GM12878 (cell line): Measurements from ENCODE around the gene KIF11. TPM values are rescaled to one million over a fixed set of nuclear protein-coding genes. Genes with fewer than 3 reads are reported as not detected.
A peak's percentile ranks its signal among the peaks of the same experiment; 100 is the strongest.

ENCODE experiments used
- ATAC-seq: fragments of 200-7000 bp; cut with Tn5 transposase; 3 replicates; pipeline ENCODE4 v1.9.1; 2020; ENCODE audit warnings: mild to moderate bottlenecking, moderate library complexity
- BruUV-seq: library from RNA; stranded (reverse); fragments of 400-500 nt; replicated peaks from 2 replicates; lab custom pipeline; 2021; lab: Mats Ljungman, UMichigan
- CTCF ChIA-PET: fragments of 300-600 bp; sonication (Branson Sonifier 250); formaldehyde crosslinking; extraction: SDS; loops from one replicate; lab custom pipeline; 2021; ENCODE audit warnings: inconsistent platforms; lab: Yijun Ruan, JAX
- POLR2A ChIA-PET: fragments of 350-600 bp; formaldehyde crosslinking; extraction: SDS; loops from one replicate; lab custom pipeline; 2021; ENCODE audit warnings: inconsistent platforms; lab: Charles Lee
- RAD21 ChIA-PET: fragments of 300-600 bp; sonication (Branson Sonifier 250); formaldehyde crosslinking; loops from one replicate; lab custom pipeline; 2023; ENCODE audit warnings: antibody characterized with exemption; ENCODE audit not compliant: unreplicated experiment; lab: Charles Lee
- SMC1A ChIA-PET: fragments of 300-600 bp; sonication (Branson Sonifier 250); formaldehyde crosslinking; loops from one replicate; lab custom pipeline; 2023; ENCODE audit not compliant: unreplicated experiment, uncharacterized antibody; lab: Charles Lee
- DNase-seq: peaks from one replicate; pipeline ENCODE4 v3.0.0-alpha.2; 2011; ENCODE audit warnings: low read depth, low spot score
- FAIRE-seq: peaks from 3 replicates; lab custom pipeline; 2011; peaks lifted over from hg19 to GRCh38; lab: Jason Lieb, UNC
- H2AFZ ChIP-seq: 2 replicates; pipeline ENCODE4 v1.6.0; 2011; ENCODE audit warnings: low read depth, low read length, control low read depth; ENCODE audit not compliant: control insufficient read depth
- H3K27ac ChIP-seq: 2 replicates; pipeline ENCODE4 v1.5.1; 2011; ENCODE audit warnings: control low read depth; ENCODE audit not compliant: control insufficient read depth, insufficient read depth
- H3K27me3 ChIP-seq, 2 experiments: replicated peaks in 1 of 2; 2 replicates each; pipeline versions ENCODE4 v1.6.0 to v1.6.1; 2011; ENCODE audit warnings: low read length in 1 of 2; ENCODE audit not compliant: control insufficient read depth in 2 of 2, insufficient read depth in 2 of 2
- H3K36me3 ChIP-seq, 2 experiments: 2 replicates each; pipeline ENCODE4 v1.5.1; 2011; ENCODE audit warnings: low read length in 1 of 2; ENCODE audit not compliant: control insufficient read depth in 2 of 2, insufficient read depth in 2 of 2
- H3K4me1 ChIP-seq: 2 replicates; pipeline ENCODE4 v1.6.1; 2011; ENCODE audit warnings: mild to moderate bottlenecking, low read length, moderate library complexity, mixed read lengths; ENCODE audit not compliant: control insufficient read depth, insufficient read depth
- H3K4me2 ChIP-seq: 2 replicates; pipeline ENCODE4 v1.6.0; 2011; ENCODE audit warnings: control low read depth; ENCODE audit not compliant: control insufficient read depth, insufficient read depth
- H3K4me3 ChIP-seq: fragments of 200-600 bp; sonication (generic); 2 replicates; pipeline ENCODE4 v1.5.1; 2016
- H3K79me2 ChIP-seq: 2 replicates; pipeline ENCODE4 v1.6.0; 2011; ENCODE audit warnings: low read length; ENCODE audit not compliant: control insufficient read depth, insufficient read depth
- H3K9ac ChIP-seq: 2 replicates; pipeline ENCODE4 v1.8.0; 2011; ENCODE audit warnings: low read length, control low read depth, mixed read lengths; ENCODE audit not compliant: control insufficient read depth, insufficient read depth
- H3K9me3 ChIP-seq: replicated peaks from 3 replicates; pipeline ENCODE4 v1.5.1; 2011; ENCODE audit warnings: mild to moderate bottlenecking, low read length; ENCODE audit not compliant: control insufficient read depth, insufficient read depth
- H4K20me1 ChIP-seq: 2 replicates; pipeline ENCODE4 v1.6.0; 2011; ENCODE audit not compliant: control insufficient read depth, insufficient read depth
- E4F1 ChIP-seq: fragments of 450-650 bp; IDR thresholded peaks from 2 replicates; pipeline ENCODE4 v1.6.1; 2018; ENCODE audit warnings: borderline replicate concordance, mild to moderate bottlenecking; ENCODE audit not compliant: partially characterized antibody
- HDAC2 ChIP-seq: fragments of 200-600 bp; sonication (generic); IDR thresholded peaks from 2 replicates; pipeline ENCODE4 v1.6.1; 2017
- NRF1 ChIP-seq: conservative IDR thresholded peaks from 2 replicates; pipeline ENCODE4 v1.6.1; 2011; ENCODE audit warnings: mild to moderate bottlenecking, low read depth, low read length, improper control_type of control experiment
- RUNX3 ChIP-seq: IDR thresholded peaks from 2 replicates; pipeline ENCODE4 v1.6.1; 2012; ENCODE audit warnings: low read length, inconsistent platforms
- WGBS: methylation state at CpG from one replicate; pipeline ENCODE4 v1.1.6; 2016; ENCODE audit warnings: low lambda C conversion rate; ENCODE audit not compliant: insufficient replicate concordance, insufficient coverage; ENCODE audit errors: missing lambda C conversion rate; 5-methylcytosine and 5-hydroxymethylcytosine counted together
- in situ Hi-C: fragments of 300-500 bp; cut with MboI; formaldehyde crosslinking; loops from 9 replicates; pipeline ENCODE4 v1.14.3; 2018; ENCODE audit warnings: mixed read lengths
- intact Hi-C: fragments of 100-400 bp; cut with micrococcal nuclease; formaldehyde crosslinking; loops from one replicate; pipeline ENCODE4 v1.14.2; 2022; ENCODE audit not compliant: unreplicated experiment
- polyA plus RNA-seq, 11 experiments: library from polyadenylated mRNA; depleted of rRNA in 4 of 11; unstranded in 6 of 11; stranded (reverse) in 5 of 11; fragments of >200 nt; fragmentation: Nextera tagmentation in 4 of 11; fragmentation: Illumina TruSeq in 1 of 11; extraction: Ambion mirVana in 4 of 11; extraction: Trizol in 1 of 11; gene quantifications; 1 replicate in 1 of 11; 2 replicates in 10 of 11; pipeline versions ENCODE4 v1.2.1 to v1.2.3, GENCODE V29; 2011 to 2016; ENCODE audit warnings: inconsistent platforms in 2 of 11, missing spikeins in 2 of 11, low read depth in 1 of 11
- total RNA-seq, 4 experiments: library from RNA; depleted of rRNA in 3 of 4; stranded (reverse); fragments of >200 nt in 3 of 4; fragmentation: Illumina TruSeq in 1 of 4; extraction: Trizol in 1 of 4; gene quantifications; 2 replicates each; pipeline versions ENCODE4 v1.2.1 to v1.2.3, GENCODE V29; 2013 to 2021

KIF11 gene
- total and polyA plus RNA-seq, 10 of the 15 experiments (the other 5 are each of a cell fraction or from before 2014, with no cell fraction given): 14.1 to 79.8 (median 41.9) TPM

- TF ChIP-seq E4F1 (no peak), NRF1 (no peak)
Observed at GRCh38 chr10:92678206-92678605, 85.3 kb downstream of the KIF11 start (continued).

- peaks cover 4% of the 10 kb centered on the region; the same call in 1 of the 3 replicates for H3K9me3 ChIP-seq
- H3K27ac ChIP-seq: no peak overlapping the region
- no peak overlapping the region for H3K4me3 ChIP-seq
- TF ChIP-seq HDAC2 (no peak), RUNX3 (peak; percentile 22; the same call in 1 of the 2 replicates)
- H3K9ac ChIP-seq: no peak overlapping the region
- no peaks in the 10 kb centered on the region; a peak in 1 of 4 replicates for H3K27me3 ChIP-seq
- no peaks in the 10 kb centered on the region for H3K79me2 ChIP-seq
- H3K36me3 ChIP-seq: no peaks in the 10 kb centered on the region
- H3K4me1 ChIP-seq: no peaks in the 10 kb centered on the region
- no peak overlapping the region for H2AFZ ChIP-seq
- SMC1A ChIA-PET: interaction anchor here (0.5 to 1.0 kb wide), 3 partner anchors 18 to 83 kb away, joined by 3 to 4 read pairs (median 3); no protein-coding TSS in a partner anchor
- ATAC-seq (no peak), DNase-seq (no peak), FAIRE-seq (peak; percentile 38)
- no peak overlapping the region for H3K4me2 ChIP-seq
- no peaks in the 10 kb centered on the region for H4K20me1 ChIP-seq
- BruUV-seq: no TSS peak
- CTCF ChIA-PET: interaction anchor here (0.6 to 1.5 kb wide), 3 partner anchors 12 to 193 kb away, joined by 3 to 4 read pairs (median 3); no protein-coding TSS in a partner anchor
- in situ Hi-C loops: no loop called here
- RAD21 ChIA-PET: interaction anchor here (0.5 to 0.8 kb wide), 2 partner anchors 29 to 62 kb away, joined by 3 read pairs; no protein-coding TSS in a partner anchor
- POLR2A ChIA-PET: interaction anchor here (0.6 kb wide), 1 partner anchor 48 kb away, joined by 3 read pairs; no protein-coding TSS in a partner anchor
- 17% methylated on average over 2 of the region's 2 CpGs for WGBS
- intact Hi-C loops: no loop called here
Observed at GRCh38 chr10:92681306-92681834, 88.4 kb downstream of the KIF11 start.
